NCI-H345 treated with DMSO at 0.1 percent for 48 hours (cell line): Measurements from ENCODE around the gene SMLR1.
"Not testable (repeated sequence)": the region's sequence is repeated elsewhere in the genome, so short reads cannot be mapped to it uniquely, and the experiment has no call there.

Source experiments
- DNase-seq: peaks from one replicate; lab custom pipeline; 2025; ENCODE audit not compliant: unreplicated experiment; lab: John Stamatoyannopoulos, UW

SMLR1 gene

DNA sequence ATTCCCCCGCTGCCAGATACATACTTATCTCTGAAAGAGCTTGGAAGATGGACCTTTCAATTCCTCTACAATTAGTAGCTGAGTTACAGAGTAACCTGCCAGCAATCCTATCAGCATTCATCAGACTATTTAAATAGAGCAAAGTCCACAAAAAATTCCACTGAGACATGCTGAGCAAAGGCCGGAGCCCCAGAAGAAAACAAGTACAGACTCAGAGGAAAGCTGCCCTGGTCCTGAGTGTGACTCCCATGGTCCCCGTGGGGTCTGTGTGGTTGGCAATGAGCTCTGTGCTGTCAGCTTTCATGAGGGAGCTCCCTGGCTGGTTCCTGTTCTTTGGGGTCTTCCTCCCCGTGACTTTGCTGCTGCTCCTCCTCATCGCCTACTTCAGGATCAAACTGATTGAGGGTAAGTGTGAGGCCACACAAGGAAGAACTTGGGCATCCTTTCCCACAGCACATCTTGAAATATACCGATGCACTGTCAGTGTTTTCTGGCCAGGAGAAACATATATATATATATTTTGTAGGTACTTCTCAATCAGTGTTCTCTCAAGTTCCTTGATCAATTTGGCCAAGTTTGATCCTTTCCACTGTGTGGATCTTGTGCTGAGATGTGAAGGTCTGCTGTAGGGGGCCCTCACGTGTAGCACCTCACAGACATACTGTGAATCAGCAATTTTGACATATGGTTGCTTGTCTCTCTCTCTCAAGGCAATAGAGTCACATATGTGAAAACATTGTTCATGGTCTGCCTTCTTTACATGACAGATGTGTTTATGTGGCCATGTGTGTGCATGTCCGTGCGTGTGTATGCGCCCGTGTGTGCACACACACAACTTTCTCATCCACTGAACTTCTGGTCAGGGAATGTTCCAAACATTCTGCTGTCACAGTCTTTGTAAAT lies at the start of gene SMLR1:
SMLR1 (plus strand) TSS at position 160 of the 903 bp plus-strand sequence; CDS start at position 168, 8 bp downstream.
- no peak for DNase-seq

- no peak for DNase-seq
These were observed 48.1 kb upstream of the SMLR1 start for GRCh38 chr6:130778946-130779657.

- no peak for DNase-seq
These were observed 47.6 kb upstream of the SMLR1 start for GRCh38 chr6:130779658-130780033.

DNA sequence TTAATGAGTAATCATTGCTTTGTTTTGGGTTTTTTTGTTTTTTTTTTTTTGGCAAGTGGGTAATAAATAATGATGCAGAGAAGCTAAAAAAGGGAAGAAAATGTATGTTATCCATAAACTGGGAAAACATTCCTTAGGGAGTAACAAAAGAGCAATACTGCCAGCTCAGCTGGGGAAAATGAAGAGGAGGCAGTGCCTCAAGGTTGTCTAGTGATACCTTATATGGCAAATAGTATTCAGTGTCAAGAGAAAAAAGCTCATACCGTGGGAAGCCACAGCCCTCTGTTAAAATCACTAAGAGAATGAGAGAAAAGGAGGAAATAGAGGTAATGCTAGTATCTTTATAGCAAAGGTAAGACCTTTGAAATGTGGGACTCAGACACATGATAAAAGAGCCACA lies 47.1 kb upstream of the SMLR1 start:
- no peak for DNase-seq

GRCh38 chr6:130781557-130781956 lies 45.6 kb upstream of the SMLR1 start:
- DNase-seq, result no peak

DNA sequence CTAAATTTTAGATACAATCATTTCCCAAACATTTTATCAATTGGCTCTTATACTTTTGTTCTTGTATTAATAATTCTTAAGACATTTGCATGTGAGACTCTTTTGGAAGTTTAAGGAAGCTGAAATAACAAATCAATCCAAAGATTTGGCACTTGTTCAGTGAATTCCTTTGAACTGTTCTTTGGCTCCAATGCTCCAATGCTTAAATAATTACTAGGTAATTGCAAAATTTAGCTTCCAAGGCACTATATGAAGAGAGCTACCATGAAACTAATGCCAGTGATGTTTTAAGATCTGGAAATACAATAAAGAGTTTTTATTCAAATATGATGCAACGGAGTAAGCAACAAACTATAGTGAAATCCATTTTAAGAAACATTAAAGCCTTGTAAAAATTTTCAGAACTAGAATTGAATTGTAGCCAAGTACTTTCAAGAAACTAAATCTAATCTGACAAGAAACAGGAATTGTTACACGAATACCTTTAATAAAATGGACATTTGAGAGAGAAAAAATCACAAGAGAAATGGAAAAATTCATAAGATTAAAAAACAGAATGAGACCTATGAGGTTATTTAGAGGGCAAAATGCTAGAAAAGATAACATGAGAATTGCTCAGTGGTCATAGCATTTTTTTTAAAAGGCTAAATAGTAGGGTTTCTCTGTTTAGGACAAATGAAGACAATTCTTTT lies 43.6 kb upstream of the SMLR1 start:
- no peak for DNase-seq

- DNase-seq, result no peak
These were observed 39.3 kb upstream of the SMLR1 start for GRCh38 chr6:130787726-130788500.

DNA sequence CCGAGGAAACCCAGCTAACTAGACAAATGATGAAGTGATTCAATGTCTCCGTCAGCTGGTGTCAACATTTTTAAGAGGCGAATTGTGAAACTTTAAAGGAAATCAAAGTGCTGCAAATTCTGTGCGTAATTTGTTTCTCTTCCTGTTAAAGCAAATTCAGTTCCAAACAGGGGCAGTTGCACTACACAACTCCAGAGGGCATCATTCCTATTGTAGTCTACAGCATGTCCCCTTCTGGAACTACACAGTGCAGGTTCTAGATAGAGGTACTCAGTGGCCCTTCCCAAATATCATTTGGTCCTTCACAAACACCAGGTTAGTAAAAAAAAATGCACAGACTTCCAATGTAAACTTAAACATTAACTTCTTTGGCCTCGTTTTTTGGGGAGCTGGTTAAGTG lies 38.3 kb upstream of the SMLR1 start:
- no peak for DNase-seq

DNA sequence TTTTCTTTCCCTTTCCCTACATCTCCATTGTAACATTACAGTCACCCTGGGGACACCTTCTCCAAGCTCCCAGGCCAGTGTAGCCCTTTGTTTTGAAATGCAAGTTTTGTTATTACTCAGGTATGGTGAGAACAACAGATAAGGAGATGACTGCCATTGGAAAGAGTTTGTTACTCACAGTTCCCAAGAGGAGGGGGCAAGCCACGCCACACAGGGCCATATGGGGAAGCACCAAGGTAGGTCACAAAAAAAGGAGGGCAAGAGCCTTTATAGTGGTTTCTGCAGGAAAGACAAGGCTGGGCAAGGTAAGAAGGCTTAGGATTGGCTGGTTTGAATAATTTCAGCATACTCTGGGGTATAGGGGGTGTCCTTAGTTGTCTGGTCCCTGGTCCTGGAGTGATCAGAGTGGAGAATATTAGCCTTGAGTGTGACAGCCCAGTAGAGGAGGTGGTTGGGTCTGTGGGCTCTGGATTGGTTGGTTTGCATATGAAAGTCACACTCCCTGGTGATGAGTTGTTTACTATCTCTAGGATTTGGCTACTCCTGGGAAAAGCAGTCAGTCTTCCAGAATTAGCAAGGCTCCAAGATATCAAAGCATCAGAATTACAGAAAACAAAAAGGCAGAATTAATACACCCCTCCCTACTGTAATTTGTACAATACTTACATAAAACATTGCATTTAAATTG lies 33.1 kb upstream of the SMLR1 start:
- DNase-seq, result no peak

DNA sequence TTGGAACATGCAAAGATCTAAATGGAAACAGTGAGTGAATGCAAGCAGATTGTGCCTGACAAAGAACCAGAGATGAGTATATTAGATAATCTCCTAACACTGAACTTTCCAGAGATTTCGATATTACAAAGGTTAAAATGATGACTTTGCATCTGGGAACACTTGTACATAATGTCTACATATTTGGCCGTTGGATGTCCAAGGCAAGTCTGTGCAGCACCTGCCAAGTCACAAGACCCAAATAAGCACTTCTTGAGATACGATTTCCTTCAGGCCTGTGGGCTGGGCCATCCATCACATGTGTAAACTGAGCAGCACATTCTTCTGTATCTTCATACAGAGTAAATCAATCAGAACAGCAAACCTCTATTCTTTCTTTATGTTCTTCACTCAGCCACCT lies 32.5 kb upstream of the SMLR1 start:
- DNase-seq, result no peak

DNA sequence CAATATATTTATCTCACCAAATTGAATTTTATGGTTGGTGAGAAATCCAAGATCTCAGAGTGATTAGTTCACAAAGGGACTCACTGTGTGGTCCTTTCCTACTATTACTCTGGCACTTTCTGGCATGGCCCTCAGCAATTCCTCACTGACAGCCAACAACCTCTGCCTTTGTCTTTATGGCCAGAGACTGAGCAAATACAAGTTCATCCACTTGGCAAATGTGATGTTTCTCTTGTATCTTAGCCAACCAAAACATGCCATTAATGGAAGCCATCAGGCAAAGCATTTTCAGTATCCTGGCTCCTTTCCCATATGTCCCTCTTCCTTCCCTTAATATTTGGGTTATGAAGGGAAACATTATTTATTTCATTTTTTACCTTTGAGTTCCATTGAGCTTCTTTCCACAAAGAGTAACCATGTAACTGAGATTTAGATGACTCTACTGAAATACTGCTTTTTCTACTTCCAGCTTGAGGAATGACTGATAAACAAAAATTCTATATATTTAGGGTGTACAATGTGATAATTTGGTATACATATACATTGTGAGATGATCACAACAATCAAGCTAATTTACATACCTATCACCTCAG lies 30.8 kb upstream of the SMLR1 start:
- no peak for DNase-seq

DNA sequence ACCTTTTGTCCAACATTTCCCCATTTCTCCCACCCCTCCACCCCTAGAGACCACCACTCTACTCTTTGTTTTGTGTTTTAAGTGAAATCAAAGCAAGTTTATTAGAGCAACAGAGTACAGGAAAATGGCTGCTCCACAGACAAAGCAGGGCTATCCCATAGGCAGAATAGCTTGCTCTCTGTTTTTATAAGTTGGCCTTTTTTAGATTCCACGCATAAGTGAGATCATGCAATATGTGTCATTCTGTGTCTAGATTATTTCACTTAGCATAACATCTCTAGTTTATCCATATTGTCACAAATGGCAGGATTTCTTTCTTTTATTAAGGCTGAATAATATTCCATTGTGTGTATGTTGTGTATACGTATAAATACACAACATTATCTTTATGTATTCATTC lies 30.1 kb upstream of the SMLR1 start:
- DNase-seq, result no peak

GRCh38 chr6:130801368-130801767 lies 25.8 kb upstream of the SMLR1 start:
- DNase-seq, result not testable (repeated sequence)

- DNase-seq, result no peak
These were observed 16.7 kb upstream of the SMLR1 start for GRCh38 chr6:130810307-130811030.

DNA sequence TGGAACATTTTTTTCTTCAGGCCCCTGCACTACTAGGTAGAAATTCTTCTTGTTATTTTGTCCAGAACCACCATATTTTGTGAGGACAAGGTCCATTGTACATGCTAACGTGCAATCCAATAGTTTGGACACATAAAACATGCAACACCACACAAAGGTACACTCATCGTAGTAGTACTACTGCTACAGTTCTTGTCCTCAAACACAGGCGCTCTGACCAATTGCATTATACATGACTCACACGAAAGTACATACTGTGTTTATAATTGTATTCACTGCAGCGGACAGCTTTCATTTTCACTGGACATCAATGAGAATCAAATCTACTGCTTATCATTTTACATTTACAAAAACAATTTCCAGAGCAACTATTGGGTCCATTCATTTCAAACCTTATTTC lies 15.3 kb upstream of the SMLR1 start:
- no peak for DNase-seq

DNA sequence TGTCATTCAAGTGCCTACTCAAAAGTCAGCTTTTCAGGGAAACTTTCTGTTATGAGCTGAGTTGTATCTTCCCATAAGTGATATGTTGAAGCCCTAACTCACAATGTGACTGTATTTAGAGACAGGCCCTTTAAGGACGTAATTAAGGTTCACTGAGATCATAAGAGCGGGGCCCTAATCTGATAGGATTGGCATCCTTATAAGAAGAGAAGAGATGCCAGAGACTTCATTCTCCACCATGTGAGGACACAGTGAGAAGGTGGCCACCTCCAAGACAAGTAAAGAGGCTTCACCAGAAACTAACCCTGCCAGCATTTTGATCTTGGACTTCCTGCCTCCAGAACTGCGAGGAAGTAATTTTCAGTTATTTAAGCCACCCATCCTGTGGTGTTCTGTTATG lies 12.7 kb upstream of the SMLR1 start:
- no peak for DNase-seq

GRCh38 chr6:130815200-130816071 lies 11.8 kb upstream of the SMLR1 start:
- DNase-seq, result no peak

GRCh38 chr6:130822736-130823135 lies 4.5 kb upstream of the SMLR1 start:
- DNase-seq, result no peak
